WTC11 (cell line): ENCODE measurements around the gene ANXA11.

Experiments used
- CREB1 ChIP-seq: sonication (generic); formaldehyde crosslinking; IDR thresholded peaks from 2 replicates; pipeline ENCODE4 v1.8.0; 2023; ENCODE audit warnings: mild to moderate bottlenecking, missing genetic modification reagents
- CTCF ChIP-seq: fragments of 200-600 bp; IDR thresholded peaks from 2 replicates; pipeline ENCODE4 v1.8.0; 2022; ENCODE audit warnings: antibody characterized with exemption
- HMGXB4 ChIP-seq: sonication (generic); formaldehyde crosslinking; IDR thresholded peaks from 2 replicates; pipeline ENCODE4 v1.8.1; 2023; ENCODE audit warnings: mild to moderate bottlenecking, moderate library complexity, missing genetic modification reagents
- NR3C1 ChIP-seq: sonication (generic); formaldehyde crosslinking; conservative IDR thresholded peaks from 2 replicates; pipeline ENCODE4 v1.8.1; 2023; ENCODE audit warnings: low read depth, mild to moderate bottlenecking, missing genetic modification reagents
- RELA ChIP-seq: sonication (generic); formaldehyde crosslinking; IDR thresholded peaks from 2 replicates; pipeline ENCODE4 v1.8.1; 2022; ENCODE audit warnings: missing genetic modification reagents, mild to moderate bottlenecking, borderline replicate concordance
- TCF7 ChIP-seq: sonication (generic); formaldehyde crosslinking; IDR thresholded peaks from 2 replicates; pipeline ENCODE4 v1.8.0; 2022; ENCODE audit warnings: mild to moderate bottlenecking, low read depth, missing genetic modification reagents, moderate library complexity
- TP53 ChIP-seq: sonication (generic); formaldehyde crosslinking; IDR thresholded peaks from 2 replicates; pipeline ENCODE4 v1.8.1; 2023; ENCODE audit warnings: mild to moderate bottlenecking, missing genetic modification reagents
- ZBTB21 ChIP-seq: sonication (generic); formaldehyde crosslinking; IDR thresholded peaks from 2 replicates; pipeline ENCODE4 v1.8.1; 2023; ENCODE audit warnings: mild to moderate bottlenecking, missing genetic modification reagents, borderline replicate concordance
- ZBTB43 ChIP-seq: sonication (generic); formaldehyde crosslinking; IDR thresholded peaks from 2 replicates; pipeline ENCODE4 v1.8.1; 2023; ENCODE audit warnings: mild to moderate bottlenecking, missing genetic modification reagents
- TF ChIP-seq, protein P1 (sequence below): sonication (generic); formaldehyde crosslinking; IDR thresholded peaks from 2 replicates; pipeline ENCODE4 v1.8.0; 2022; ENCODE audit warnings: mild to moderate bottlenecking, missing genetic modification reagents

DNA sequence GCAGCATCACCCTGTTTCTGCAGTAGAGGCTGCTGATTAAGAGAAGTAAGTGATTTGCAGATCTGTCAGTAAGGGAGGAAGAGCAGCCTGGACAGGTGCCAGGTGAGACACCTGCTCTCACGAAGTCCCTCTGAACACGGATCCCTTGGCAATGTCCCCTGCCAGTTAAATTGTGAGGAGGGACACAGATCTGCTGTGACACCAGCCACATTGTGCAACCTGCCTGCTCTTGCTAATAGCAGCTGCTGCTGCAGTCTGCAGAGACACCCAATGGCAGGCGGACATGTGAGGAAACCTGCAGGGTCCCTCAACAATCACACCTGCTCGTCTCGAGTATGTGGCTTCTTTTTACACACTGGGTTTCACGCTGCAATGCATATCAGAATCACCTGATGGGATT, 31.9 kb downstream of the ANXA11 start:
- TF ChIP-seq, protein P1, sequence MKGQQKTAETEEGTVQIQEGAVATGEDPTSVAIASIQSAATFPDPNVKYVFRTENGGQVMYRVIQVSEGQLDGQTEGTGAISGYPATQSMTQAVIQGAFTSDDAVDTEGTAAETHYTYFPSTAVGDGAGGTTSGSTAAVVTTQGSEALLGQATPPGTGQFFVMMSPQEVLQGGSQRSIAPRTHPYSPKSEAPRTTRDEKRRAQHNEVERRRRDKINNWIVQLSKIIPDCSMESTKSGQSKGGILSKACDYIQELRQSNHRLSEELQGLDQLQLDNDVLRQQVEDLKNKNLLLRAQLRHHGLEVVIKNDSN, result no peak
- TF ChIP-seq TCF7 (CRISPR knock-in tag) (no peak), CTCF (no peak), NR3C1 (no peak), ZBTB43 (CRISPR knock-in tag) (no peak), RELA (CRISPR knock-in tag) (no peak), TP53 (no peak), ZBTB21 (no peak), HMGXB4 (CRISPR knock-in tag) (no peak), CREB1 (CRISPR knock-in tag) (no peak)
